H1 (cell line): Measurements from ENCODE around the gene ZNF512B. TPM values are rescaled to one million over a fixed set of nuclear protein-coding genes. Genes with fewer than 3 reads are reported as not detected.

Experiments used
- ASH2L ChIP-seq: fragments of 200-600, 300-600 bp; sonication (generic); IDR thresholded peaks from one replicate; pipeline ENCODE4 v1.7.1; 2017; ENCODE audit warnings: low read length
- BACH1 ChIP-seq: IDR thresholded peaks from 2 replicates; pipeline ENCODE4 v1.6.1; 2012; ENCODE audit warnings: low read length, improper control_type of control experiment
- CEBPB ChIP-seq: IDR thresholded peaks from 2 replicates; pipeline ENCODE4 v1.6.1; 2012; ENCODE audit warnings: low read depth, low read length
- FOSL1 ChIP-seq: IDR thresholded peaks from 2 replicates; pipeline ENCODE4 v1.6.1; 2011; ENCODE audit warnings: mild to moderate bottlenecking, low read depth, low read length, moderate library complexity; ENCODE audit not compliant: insufficient read depth
- POLR2AphosphoS5 ChIP-seq: IDR thresholded peaks from 2 replicates; pipeline ENCODE4 v1.6.1; 2011; ENCODE audit warnings: low read depth, low read length
- TBP ChIP-seq: IDR thresholded peaks from 2 replicates; pipeline ENCODE4 v1.6.1; 2011; ENCODE audit warnings: low read depth, low read length, improper control_type of control experiment
- TEAD4 ChIP-seq: IDR thresholded peaks from 2 replicates; pipeline ENCODE4 v1.6.1; 2012; ENCODE audit warnings: low read depth, low read length, inconsistent platforms, mixed read lengths
- polyA plus RNA-seq, 7 experiments: library from polyadenylated mRNA; depleted of rRNA in 3 of 7; stranded (reverse) in 5 of 7; unstranded in 2 of 7; fragments of >200 nt in 5 of 7; fragments of 200-250 nt in 2 of 7; gene quantifications; 1 replicate in 5 of 7; 2 replicates in 1 of 7; 4 replicates in 1 of 7; pipeline versions ENCODE4 v1.2.1 to v1.2.3, GENCODE V29; 2011 to 2013; ENCODE audit warnings: missing spikeins in 2 of 7, mixed read lengths in 2 of 7
- total RNA-seq: library from RNA; stranded (reverse); fragmentation: NEBNext Ultra II Directional; extraction: Animal tissue kit (Norgen Biotek cat#: 25700); gene quantifications from 2 replicates; pipeline ENCODE4 v1.2.1, GENCODE V29; 2021

The ZNF512B gene
- total and polyA plus RNA-seq, 2 of the 8 experiments (the other 6 are each of a cell fraction or from before 2014, with no cell fraction given), result 7.3 to 26.6 TPM

- TF ChIP-seq TBP, result no peak
- TF ChIP-seq FOSL1, result no peak
- TF ChIP-seq CEBPB, result no peak
- TF ChIP-seq TEAD4, result no peak
- TF ChIP-seq POLR2AphosphoS5, result no peak
- TF ChIP-seq ASH2L, result no peak
- TF ChIP-seq BACH1, result no peak
These were observed 58.6 kb downstream of the ZNF512B start (continued) for GRCh38 chr20:63911176-63911575.
